HepG2 (cell line): ENCODE data around the gene CHST3. TPM values are rescaled to one million over a fixed set of nuclear protein-coding genes. Genes with fewer than 3 reads are reported as not detected.
A peak's percentile ranks its signal among the peaks of the same experiment; 100 is the strongest.

ENCODE experiments used
- ERF ChIP-seq: IDR thresholded peaks from 2 replicates; pipeline ENCODE4 v1.6.1; 2018; ENCODE audit warnings: missing biosample characterization, missing genetic modification reagents
- ESRRA ChIP-seq: sonication (generic); formaldehyde crosslinking; IDR thresholded peaks from 2 replicates; pipeline ENCODE4 v1.5.1; 2020; ENCODE audit warnings: mild to moderate bottlenecking, low read depth, missing genetic modification reagents
- HOXA5 ChIP-seq: sonication (generic); formaldehyde crosslinking; IDR thresholded peaks from 2 replicates; pipeline ENCODE4 v1.4.0; 2020; ENCODE audit warnings: missing genetic modification reagents
- LRRFIP1 ChIP-seq: sonication (generic); formaldehyde crosslinking; conservative IDR thresholded peaks from 2 replicates; pipeline ENCODE4 v1.4.0; 2020; ENCODE audit warnings: missing genetic modification reagents
- MED1 ChIP-seq: sonication (generic); formaldehyde crosslinking; IDR thresholded peaks from 2 replicates; pipeline ENCODE4 v1.4.0; 2020; ENCODE audit warnings: missing genetic modification reagents
- SALL2 ChIP-seq: sonication (generic); formaldehyde crosslinking; IDR thresholded peaks from 2 replicates; pipeline ENCODE4 v1.8.1; 2023; ENCODE audit warnings: mild to moderate bottlenecking, missing genetic modification reagents, inconsistent platforms
- ZBTB4 ChIP-seq: sonication (generic); formaldehyde crosslinking; IDR thresholded peaks from 2 replicates; pipeline ENCODE4 v1.4.0; 2020; ENCODE audit warnings: missing genetic modification reagents, mild to moderate bottlenecking, borderline replicate concordance
- ZFP91 ChIP-seq: sonication (generic); formaldehyde crosslinking; IDR thresholded peaks from 2 replicates; pipeline ENCODE4 v1.9.0; 2022; ENCODE audit warnings: missing genetic modification reagents, mild to moderate bottlenecking, borderline replicate concordance
- ZMYM3 ChIP-seq: sonication (generic); formaldehyde crosslinking; IDR thresholded peaks from 2 replicates; pipeline ENCODE4 v1.5.1; 2020; ENCODE audit warnings: mild to moderate bottlenecking, missing genetic modification reagents
- ZNF318 ChIP-seq: sonication (generic); formaldehyde crosslinking; IDR thresholded peaks from 2 replicates; pipeline ENCODE4 v1.4.0; 2020; ENCODE audit warnings: mild to moderate bottlenecking, missing genetic modification reagents
- ZNF576 ChIP-seq: sonication (generic); formaldehyde crosslinking; IDR thresholded peaks from 2 replicates; pipeline ENCODE4 v1.4.0; 2020; ENCODE audit warnings: mild to moderate bottlenecking, missing genetic modification reagents
- polyA plus RNA-seq, 8 experiments: library from polyadenylated mRNA; depleted of rRNA in 3 of 8; stranded (reverse) in 7 of 8; unstranded in 1 of 8; fragments of >200 nt; fragmentation: Illumina TruSeq in 4 of 8; extraction: Trizol in 4 of 8; gene quantifications; 2 replicates each; pipeline versions ENCODE4 v1.2.1 to v1.2.3, GENCODE V29; 2011 to 2016; ENCODE audit warnings: low read depth in 4 of 8, missing spikeins in 1 of 8, mixed read lengths in 1 of 8; ENCODE audit not compliant: insufficient read depth in 1 of 8
- total RNA-seq, 5 experiments: library from RNA; depleted of rRNA; stranded (reverse); fragments of >200 nt; fragmentation: Illumina TruSeq; extraction: Trizol; gene quantifications; 2 replicates each; pipeline ENCODE4 v1.2.3, GENCODE V29; 2016; ENCODE audit warnings: low read depth in 1 of 5

CHST3 gene
- total and polyA plus RNA-seq, 2 of the 13 experiments (the other 11 are each of a cell fraction or from before 2014, with no cell fraction given): 7.2 to 18.7 TPM

- TF ChIP-seq ZFP91 (CRISPR knock-in tag) (no peak; the same call in 1 of the 2 replicates), ZBTB4 (CRISPR knock-in tag) (peak; percentile 83; the same call in 1 of the 2 replicates), MED1 (CRISPR knock-in tag) (peak; percentile 77), ZMYM3 (peak; percentile 63; the same call in 1 of the 2 replicates), LRRFIP1 (CRISPR knock-in tag) (no peak), ZNF576 (no peak), ESRRA (peak; percentile 38; the same call in 1 of the 2 replicates), HOXA5 (CRISPR knock-in tag) (peak; percentile 64; the same call in 1 of the 2 replicates), ZNF318 (CRISPR knock-in tag) (0 out of 2 replicates have a peak, but pooled peaks have one; percentile 68), ERF (CRISPR knock-in tag) (peak; percentile 67; the same call in 1 of the 2 replicates), SALL2 (CRISPR knock-in tag) (0 out of 2 replicates have a peak, but pooled peaks have one; percentile 45)
These were observed 92.9 kb downstream of the CHST3 start (continued) for GRCh38 chr10:72056932-72057751.
